Measurements from ENCODE around the gene TTK. TPM values are rescaled to one million over a fixed set of nuclear protein-coding genes. Genes with fewer than 3 reads are reported as not detected.
"Not testable (repeated sequence)": the region's sequence is repeated elsewhere in the genome, so short reads cannot be mapped to it uniquely, and the experiment has no call there.

The TTK gene
- total RNA-seq, 4 donors from 2014 or later, result 1.2 to 9.4 (median 1.7) TPM

- Histone ChIP-seq H3K4me1 (no peaks in the 10 kb centered on the region), H3K4me3 (no peak overlapping the region), H3K27ac (no peak overlapping the region), H3K27me3 (no peaks in the 10 kb centered on the region), H3K9me3 (no peaks in the 10 kb centered on the region), H3K36me3 (no peaks in the 10 kb centered on the region)
- TF ChIP-seq POLR2AphosphoS5 (IDR thresholded peaks at IDR 0.05) (no peak), EP300 (IDR thresholded peaks at IDR 0.05; ENCODE audit: low read depth) (no peak), POLR2A (IDR thresholded peaks at IDR 0.05) (no peak), CTCF (IDR thresholded peaks at IDR 0.05) (no peak)
- intact Hi-C loops (cut with DNase I; ENCODE audit: low total_unique reads), result no loop called here
- DNase-seq, result no peak
- in situ Hi-C loops (cut with MboI; ENCODE audit: low pct_ligation_motif_present in 1 of 4, low pct_unique_long_range_greater_than_20kb in 1 of 4, low sequenced_read_pairs in 3 of 4), result no loop called here
- 65 to 70% methylated on average over 3 of the region's 3 CpGs for WGBS, 2 donors (ENCODE audit: low coverage in 1 of 2)
Measured at GRCh38 chr6:80029470-80029869, 25.0 kb downstream of the TTK start.

GRCh38 chr6:80048220-80048619 is 43.8 kb downstream of the TTK start:
- 94 to 99% methylated on average over 2 to 3 of the region's 3 CpGs for WGBS, 2 donors (ENCODE audit: low coverage in 1 of 2)
- not testable (repeated sequence) for H3K4me1 ChIP-seq

GRCh38 chr6:80060774-80061173 is 56.3 kb downstream of the TTK start:
- no peaks in the 10 kb centered on the region for H3K27me3 ChIP-seq
- no peak for DNase-seq

More at GRCh38 chr6:80048220-80048619, 43.8 kb downstream of the TTK start:
- in situ Hi-C loops (cut with MboI; ENCODE audit: low pct_ligation_motif_present in 1 of 4, low pct_unique_long_range_greater_than_20kb in 1 of 4, low sequenced_read_pairs in 3 of 4); intact Hi-C loops (cut with DNase I; ENCODE audit: low total_unique reads); H3K27ac ChIP-seq; H3K4me3 ChIP-seq; H3K9me3 ChIP-seq; DNase-seq; H3K36me3 ChIP-seq; H3K27me3 ChIP-seq: not testable (repeated sequence)

GRCh38 chr6:80068146-80068545 is 63.7 kb downstream of the TTK start:
- H3K4me1 ChIP-seq; H3K4me3 ChIP-seq; DNase-seq; H3K27me3 ChIP-seq; intact Hi-C loops (cut with DNase I; ENCODE audit: low total_unique reads); H3K27ac ChIP-seq; in situ Hi-C loops (cut with MboI; ENCODE audit: low pct_ligation_motif_present in 1 of 4, low pct_unique_long_range_greater_than_20kb in 1 of 4, low sequenced_read_pairs in 3 of 4); H3K9me3 ChIP-seq; H3K36me3 ChIP-seq: not testable (repeated sequence)
- WGBS, 2 donors (ENCODE audit: low coverage in 1 of 2), result 77 to 88% methylated on average over 5 to 7 of the region's 7 CpGs

More at GRCh38 chr6:80060774-80061173, 56.3 kb downstream of the TTK start:
- Histone ChIP-seq H3K4me3 (no peak overlapping the region), H3K9me3 (no peaks in the 10 kb centered on the region), H3K36me3 (no peaks in the 10 kb centered on the region), H3K27ac (no peak overlapping the region), H3K4me1 (no peaks in the 10 kb centered on the region)
- TF ChIP-seq EP300 (IDR thresholded peaks at IDR 0.05; ENCODE audit: low read depth) (no peak), CTCF (IDR thresholded peaks at IDR 0.05) (no peak), POLR2AphosphoS5 (IDR thresholded peaks at IDR 0.05) (no peak)
- in situ Hi-C loops (cut with MboI; ENCODE audit: low pct_ligation_motif_present in 1 of 4, low pct_unique_long_range_greater_than_20kb in 1 of 4, low sequenced_read_pairs in 3 of 4) (no loop called here), intact Hi-C loops (cut with DNase I; ENCODE audit: low total_unique reads) (no loop called here)

- in situ Hi-C loops (cut with MboI; ENCODE audit: low pct_ligation_motif_present in 1 of 4, low pct_unique_long_range_greater_than_20kb in 1 of 4, low sequenced_read_pairs in 3 of 4); H3K27ac ChIP-seq; intact Hi-C loops (cut with DNase I; ENCODE audit: low total_unique reads); H3K9me3 ChIP-seq; H3K27me3 ChIP-seq; H3K4me1 ChIP-seq; H3K36me3 ChIP-seq; DNase-seq; H3K4me3 ChIP-seq: not testable (repeated sequence)
- WGBS, 2 donors (ENCODE audit: low coverage in 1 of 2), result 88 to 92% methylated on average over 14 to 19 of the region's 19 CpGs
Measured at GRCh38 chr6:80070431-80070830, 66.0 kb downstream of the TTK start.

- no peak for TF ChIP-seq POLR2AphosphoS5 (IDR thresholded peaks at IDR 0.05)
- TF ChIP-seq EP300 (IDR thresholded peaks at IDR 0.05; ENCODE audit: low read depth), result no peak
- TF ChIP-seq CTCF (IDR thresholded peaks at IDR 0.05), result no peak
- TF ChIP-seq POLR2A (IDR thresholded peaks at IDR 0.05), result no peak
- H3K36me3 ChIP-seq, result no peaks in the 10 kb centered on the region
- WGBS, 2 donors (ENCODE audit: low coverage in 1 of 2), result 91% methylated on average over 1 of the region's 1 CpG; no CpG with 5 or more reads in 1 of the 2 donors
- H3K9me3 ChIP-seq, result no peaks in the 10 kb centered on the region
- H3K27ac ChIP-seq, result no peak overlapping the region
- no peaks in the 10 kb centered on the region for H3K27me3 ChIP-seq
- no peak overlapping the region for H3K4me3 ChIP-seq
- DNase-seq, result no peak
- in situ Hi-C loops (cut with MboI; ENCODE audit: low pct_ligation_motif_present in 1 of 4, low pct_unique_long_range_greater_than_20kb in 1 of 4, low sequenced_read_pairs in 3 of 4) (no loop called here), intact Hi-C loops (cut with DNase I; ENCODE audit: low total_unique reads) (no loop called here)
- H3K4me1 ChIP-seq, result no peaks in the 10 kb centered on the region
Measured at GRCh38 chr6:80077067-80077466, 72.6 kb downstream of the TTK start.
